OCI-LY7 (cell line): Measurements from ENCODE around the gene ADGRD1. TPM values are rescaled to one million over a fixed set of nuclear protein-coding genes. Genes with fewer than 3 reads are reported as not detected.
A peak's percentile ranks its signal among the peaks of the same experiment; 100 is the strongest.

Experiments used
- BruUV-seq: library from RNA; stranded (reverse); fragments of 400-500 nt; replicated peaks from 2 replicates; lab custom pipeline; 2021; lab: Mats Ljungman, UMichigan
- CTCF ChIA-PET: fragments of 300-600 bp; sonication (Branson Sonifier 250); formaldehyde crosslinking; loops from one replicate; lab custom pipeline; 2022; ENCODE audit warnings: antibody characterized with exemption; ENCODE audit not compliant: unreplicated experiment; lab: Charles Lee
- POLR2A ChIA-PET: fragments of 300-600 bp; sonication (Branson Sonifier 250); formaldehyde crosslinking; loops from one replicate; lab custom pipeline; 2022; ENCODE audit warnings: antibody characterized with exemption; lab: Charles Lee
- DNase-seq: peaks from one replicate; pipeline ENCODE4 v3.0.0-alpha.2; 2015; ENCODE audit warnings: low spot score
- H2AFZ ChIP-seq: fragments of 200-600 bp; sonication (generic), shearing (Covaris generic); 2 replicates; pipeline ENCODE4 v1.6.1; 2014; ENCODE audit warnings: mild to moderate bottlenecking, antibody characterized with exemption, low read length, moderate library complexity
- H3K27ac ChIP-seq: fragments of 200-600 bp; sonication (generic); 2 replicates; pipeline ENCODE4 v1.5.1; 2014; ENCODE audit warnings: mixed run types, low read depth, mild to moderate bottlenecking, moderate library complexity, low read length, inconsistent platforms; ENCODE audit not compliant: poor library complexity, severe bottlenecking
- H3K36me3 ChIP-seq: fragments of 200-600 bp; sonication (generic); 2 replicates; pipeline ENCODE4 v1.6.1; 2014; ENCODE audit warnings: mild to moderate bottlenecking, antibody characterized with exemption, low read length, moderate library complexity, mixed read lengths; ENCODE audit not compliant: insufficient read depth
- H3K4me1 ChIP-seq: fragments of 200-600 bp; sonication (generic); 2 replicates; pipeline ENCODE4 v1.5.1; 2014; ENCODE audit warnings: mild to moderate bottlenecking, low read length; ENCODE audit not compliant: insufficient read depth, poor library complexity, severe bottlenecking
- H3K4me2 ChIP-seq: fragments of 200-600 bp; sonication (generic); 2 replicates; pipeline ENCODE4 v1.6.1; 2014; ENCODE audit warnings: mild to moderate bottlenecking, low read length
- H3K4me3 ChIP-seq: fragments of 200-600 bp; sonication (generic); 2 replicates; pipeline ENCODE4 v1.5.1; 2014; ENCODE audit warnings: mild to moderate bottlenecking, low read depth, low read length; ENCODE audit not compliant: poor library complexity, severe bottlenecking
- H3K79me2 ChIP-seq: fragments of 200-600 bp; sonication (generic); 2 replicates; pipeline ENCODE4 v1.6.1; 2016; ENCODE audit warnings: low read depth, mild to moderate bottlenecking, low read length, moderate library complexity, mixed read lengths; ENCODE audit not compliant: insufficient read depth
- H3K9me2 ChIP-seq: fragments of 200-600 bp; sonication (generic); 2 replicates; pipeline ENCODE4 v1.6.1; 2016; ENCODE audit warnings: mild to moderate bottlenecking, low read length, mixed read lengths; ENCODE audit not compliant: insufficient read depth
- H3K9me3 ChIP-seq: fragments of 200-600 bp; sonication (generic); 2 replicates; pipeline ENCODE4 v1.6.1; 2014; ENCODE audit warnings: mild to moderate bottlenecking, mixed run types, low read length, mixed read lengths
- H4K20me1 ChIP-seq: fragments of 200-600 bp; sonication (generic); 2 replicates; pipeline ENCODE4 v1.6.1; 2014; ENCODE audit warnings: mild to moderate bottlenecking, antibody characterized with exemption, low read length, moderate library complexity, mixed read lengths; ENCODE audit not compliant: insufficient read depth
- EZH2phosphoT487 ChIP-seq: fragments of 200-600 bp; sonication (generic); IDR thresholded peaks from 2 replicates; pipeline ENCODE4 v1.6.1; 2018; ENCODE audit warnings: low read depth, borderline replicate concordance, mild to moderate bottlenecking, mixed run types, antibody characterized with exemption, low read length, moderate library complexity, mixed read lengths
- intact Hi-C: fragments of 100-400 bp; cut with micrococcal nuclease; formaldehyde crosslinking; loops from one replicate; pipeline ENCODE4 v1.10.0; 2022; ENCODE audit not compliant: unreplicated experiment
- total RNA-seq, 2 experiments: library from RNA; depleted of rRNA in 1 of 2; stranded (reverse); fragments of >200 nt in 1 of 2; shearing (Covaris generic) in 1 of 2; gene quantifications; 2 replicates each; pipeline ENCODE4 v1.2.3, GENCODE V29; 2014 to 2022
- TF ChIP-seq, protein P1 (sequence below): fragments of 200-600 bp; sonication (generic); conservative IDR thresholded peaks from 2 replicates; pipeline ENCODE4 v1.5.1; 2014; ENCODE audit warnings: mild to moderate bottlenecking, antibody characterized with exemption, low read length, moderate library complexity, mixed read lengths

The ADGRD1 gene
- total RNA-seq, 2 experiments from 2014 or later, result 1.0 to 1.7 TPM

GRCh38 chr12:130976171-130976720, 22.5 kb downstream of the ADGRD1 start:
- Histone ChIP-seq H4K20me1 (no peaks in the 10 kb centered on the region), H3K27ac (no peak overlapping the region), H2AFZ (no peak overlapping the region), H3K79me2 (0 out of 2 replicates have a peak, but pooled peaks cover 4% of the 10 kb centered on the region), H3K9me3 (no peaks in the 10 kb centered on the region), H3K4me3 (no peak overlapping the region), H3K36me3 (no peaks in the 10 kb centered on the region), H3K4me2 (no peak overlapping the region), H3K9me2 (no peaks in the 10 kb centered on the region), H3K4me1 (peaks cover 50% of the 10 kb centered on the region)
- intact Hi-C loops, result no loop called here
- DNase-seq, result no peak
- POLR2A ChIA-PET, result interaction anchor here (1.3 kb wide), 1 partner anchor 9 kb away, joined by 3 read pairs; no protein-coding TSS in a partner anchor
- CTCF ChIA-PET, result no interaction called here
- no peak for TF ChIP-seq EZH2phosphoT487
- TF ChIP-seq, protein P1, sequence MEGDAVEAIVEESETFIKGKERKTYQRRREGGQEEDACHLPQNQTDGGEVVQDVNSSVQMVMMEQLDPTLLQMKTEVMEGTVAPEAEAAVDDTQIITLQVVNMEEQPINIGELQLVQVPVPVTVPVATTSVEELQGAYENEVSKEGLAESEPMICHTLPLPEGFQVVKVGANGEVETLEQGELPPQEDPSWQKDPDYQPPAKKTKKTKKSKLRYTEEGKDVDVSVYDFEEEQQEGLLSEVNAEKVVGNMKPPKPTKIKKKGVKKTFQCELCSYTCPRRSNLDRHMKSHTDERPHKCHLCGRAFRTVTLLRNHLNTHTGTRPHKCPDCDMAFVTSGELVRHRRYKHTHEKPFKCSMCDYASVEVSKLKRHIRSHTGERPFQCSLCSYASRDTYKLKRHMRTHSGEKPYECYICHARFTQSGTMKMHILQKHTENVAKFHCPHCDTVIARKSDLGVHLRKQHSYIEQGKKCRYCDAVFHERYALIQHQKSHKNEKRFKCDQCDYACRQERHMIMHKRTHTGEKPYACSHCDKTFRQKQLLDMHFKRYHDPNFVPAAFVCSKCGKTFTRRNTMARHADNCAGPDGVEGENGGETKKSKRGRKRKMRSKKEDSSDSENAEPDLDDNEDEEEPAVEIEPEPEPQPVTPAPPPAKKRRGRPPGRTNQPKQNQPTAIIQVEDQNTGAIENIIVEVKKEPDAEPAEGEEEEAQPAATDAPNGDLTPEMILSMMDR, result no peak
- BruUV-seq, result no TSS peak

DNA sequence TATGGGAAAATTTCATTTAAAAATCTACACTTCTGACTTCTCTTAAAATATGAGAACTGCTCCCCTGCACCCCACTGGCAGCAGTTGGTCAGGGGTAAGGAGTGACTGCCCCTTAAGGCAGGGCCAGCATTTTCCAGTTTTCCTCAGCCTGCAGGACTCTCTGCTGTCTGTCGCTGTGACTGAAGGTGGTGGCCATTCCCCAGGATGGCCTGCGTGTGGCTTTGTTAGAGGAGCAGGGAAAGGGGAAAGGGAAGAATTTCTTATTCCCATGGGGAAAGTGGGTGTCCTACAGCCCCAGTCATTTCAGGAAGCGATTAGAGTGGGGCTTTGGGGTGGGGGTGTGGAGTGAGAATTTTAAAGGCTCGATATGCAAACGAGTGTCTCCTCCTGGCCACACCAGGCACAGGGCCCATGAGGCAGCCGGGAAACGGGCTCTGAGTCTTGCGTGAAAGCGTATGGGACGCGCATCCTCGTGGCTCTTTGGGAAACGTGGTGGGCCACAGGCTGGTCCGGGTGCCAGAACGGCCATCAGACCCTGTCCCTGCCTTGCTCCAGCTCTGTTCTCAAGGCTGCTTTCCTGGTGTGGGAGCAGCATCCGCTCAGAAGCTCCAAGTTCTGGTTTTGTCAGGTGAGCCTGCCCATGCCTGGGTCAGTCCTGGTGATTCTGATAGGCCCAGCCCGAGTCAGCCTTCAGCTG, 23.5 kb downstream of the ADGRD1 start:
- TF ChIP-seq, protein P1, result no peak
- Histone ChIP-seq H4K20me1 (no peaks in the 10 kb centered on the region), H3K79me2 (0 out of 2 replicates have a peak, but pooled peaks cover 4% of the 10 kb centered on the region), H3K4me3 (no peak overlapping the region), H3K36me3 (no peaks in the 10 kb centered on the region), H3K4me1 (peaks cover 51% of the 10 kb centered on the region), H3K9me2 (no peaks in the 10 kb centered on the region), H3K4me2 (peak overlapping the region; percentile 64), H3K27ac (no peak overlapping the region), H3K9me3 (no peaks in the 10 kb centered on the region), H2AFZ (peak overlapping the region; percentile 76; the same call in 1 of the 2 replicates)
- no TSS peak for BruUV-seq
- CTCF ChIA-PET, result no interaction called here
- POLR2A ChIA-PET, result no interaction called here
- no peak for DNase-seq
- intact Hi-C loops, result no loop called here

DNA sequence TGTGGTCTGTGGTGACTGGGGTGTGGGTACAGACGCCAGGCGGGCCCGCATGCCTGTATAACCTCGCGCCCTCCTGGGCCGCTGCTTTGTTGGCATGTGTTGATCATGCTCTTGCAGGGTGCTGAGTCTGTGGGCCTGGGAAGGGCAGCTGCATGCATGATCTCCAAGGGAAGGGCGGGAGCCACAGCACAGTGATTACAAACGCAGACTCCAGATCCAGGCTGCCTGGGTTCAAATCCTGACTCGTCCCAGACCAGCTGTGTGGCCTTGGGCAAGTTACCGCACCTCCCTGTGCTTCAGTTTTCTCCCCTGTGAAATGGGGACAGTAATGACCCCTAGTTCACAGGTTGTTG, 24.0 kb downstream of the ADGRD1 start:
- no TSS peak for BruUV-seq
- H3K9me3 ChIP-seq, result no peaks in the 10 kb centered on the region
- intact Hi-C loops, result no loop called here

More for the DNA sequence above, 24.0 kb downstream of the ADGRD1 start:
- H3K36me3 ChIP-seq, result no peaks in the 10 kb centered on the region
- CTCF ChIA-PET, result no interaction called here
- no peaks in the 10 kb centered on the region for H3K9me2 ChIP-seq
- H3K4me3 ChIP-seq, result no peak overlapping the region
- TF ChIP-seq, protein P1, result no peak
- TF ChIP-seq EZH2phosphoT487, result no peak
- peak overlapping the region; percentile 76; the same call in 1 of the 2 replicates for H2AFZ ChIP-seq
- H3K79me2 ChIP-seq, result 0 out of 2 replicates have a peak, but pooled peaks cover 4% of the 10 kb centered on the region
- H3K4me2 ChIP-seq, result peak overlapping the region; percentile 64
- POLR2A ChIA-PET, result no interaction called here
- peak overlapping the region; percentile 97 for H3K27ac ChIP-seq
- DNase-seq, result no peak
- H3K4me1 ChIP-seq, result peaks cover 57% of the 10 kb centered on the region
- H4K20me1 ChIP-seq, result no peaks in the 10 kb centered on the region
